ENCODE data around the gene RNF10. TPM values are rescaled to one million over a fixed set of nuclear protein-coding genes. Genes with fewer than 3 reads are reported as not detected.

The RNF10 gene
- total RNA-seq, 4 donors from 2014 or later = 147 to 314 (median 180) TPM

GRCh38 chr12:120614848-120615247, 80.7 kb downstream of the RNF10 start:
- no peak for TF ChIP-seq CTCF (IDR thresholded peaks at IDR 0.05; ENCODE audit: low read depth)

GRCh38 chr12:120618954-120619615, 84.9 kb downstream of the RNF10 start:
- no peak for TF ChIP-seq CTCF (IDR thresholded peaks at IDR 0.05; ENCODE audit: low read depth)

- TF ChIP-seq CTCF (IDR thresholded peaks at IDR 0.05; ENCODE audit: low read depth) = no peak
Measured at GRCh38 chr12:120620624-120621023, 86.5 kb downstream of the RNF10 start.

GRCh38 chr12:120625557-120626419, 91.6 kb downstream of the RNF10 start:
- no peak for TF ChIP-seq CTCF (IDR thresholded peaks at IDR 0.05; ENCODE audit: low read depth)

Small RNAs within 50 kb of the gene (small RNA-seq; reads per million reads assigned to genes)
- gene RF00019 = 0.49 reads per million

Other genes starting within 250 kb of the RNF10 start
- gene RNU4-2, start 242.5 kb upstream of the RNF10 start, total RNA-seq = under 1 TPM; under 0.01 TPM
- under 1 TPM; under 0.01 TPM for gene RNU4-1, start 241.1 kb upstream of the RNF10 start, total RNA-seq
- gene SIRT4, start 232.0 kb upstream of the RNF10 start, total RNA-seq = 1 to 10 TPM in 2 of 4 donors, under 1 TPM in 2; 0.82 to 10.0 (median 1.4) TPM
- gene PLA2G1B, start 206.6 kb upstream of the RNF10 start, total RNA-seq = not detected
- gene MSI1, start 165.2 kb upstream of the RNF10 start, total RNA-seq = not detected
- gene COX6A1, start 96.2 kb upstream of the RNF10 start, total RNA-seq = 100 to 1,000 TPM; 514 to 710 (median 569) TPM
- gene TRIAP1, start 88.0 kb upstream of the RNF10 start, total RNA-seq = 10 to 100 TPM; 12.6 to 31.8 (median 15.7) TPM
- 10 to 100 TPM; 18.1 to 29.3 (median 25.5) TPM for gene GATC, start 87.9 kb upstream of the RNF10 start, total RNA-seq
- 100 to 1,000 TPM in 1 of 4 donors, 10 to 100 TPM in 3; 61.4 to 100 (median 66.0) TPM for gene SRSF9, start 64.6 kb upstream of the RNF10 start, total RNA-seq
- gene DYNLL1, start 38.2 kb upstream of the RNF10 start, total RNA-seq = 100 to 1,000 TPM in 3 of 4 donors, 10 to 100 TPM in 1; 70.6 to 280 (median 137) TPM
- 10 to 100 TPM; 29.0 to 33.5 (median 30.5) TPM for gene COQ5, start 5.2 kb upstream of the RNF10 start, total RNA-seq
- gene POP5, start 47.0 kb downstream of the RNF10 start, total RNA-seq = 10 to 100 TPM; 20.4 to 57.4 (median 32.4) TPM
- 1 to 10 TPM in 1 of 4 donors, not detected in 3; 1.3 TPM for gene CABP1, start 106.3 kb downstream of the RNF10 start, total RNA-seq
- gene MLEC, start 152.8 kb downstream of the RNF10 start, total RNA-seq = 10 to 100 TPM; 65.1 to 94.1 (median 85.8) TPM
- gene UNC119B, start 176.1 kb downstream of the RNF10 start, total RNA-seq = 10 to 100 TPM; 11.3 to 24.1 (median 17.6) TPM
- 100 to 1,000 TPM in 3 of 4 donors, 10 to 100 TPM in 1; 31.6 to 237 (median 106) TPM for gene ACADS, start 191.5 kb downstream of the RNF10 start, total RNA-seq

All from subcutaneous adipose tissue (tissue), 4 donors.